ENCODE measurements around the gene GCLC.

GRCh38 chr6:53504512-53504911 is 40.4 kb downstream of the GCLC start:
- TF ChIP-seq CTCF (IDR thresholded peaks at IDR 0.05) = no peak
- TF ChIP-seq POLR2AphosphoS5 (IDR thresholded peaks at IDR 0.05) = no peak
- no peak for TF ChIP-seq EP300 (IDR thresholded peaks at IDR 0.05)

Measured in stomach (tissue), 4 donors.